ENCODE data around the gene MRFAP1L1.

- TF ChIP-seq ZNF792 (tag by site-specific recombination; IDR thresholded peaks at IDR 0.05) (no peak), ZNF558 (tag by site-specific recombination; IDR thresholded peaks at IDR 0.05) (no peak)
These were observed 23.9 kb upstream of the MRFAP1L1 start for GRCh38 chr4:6733358-6734164.

Measured in HEK293 (cell line).